Activated T-helper 1 cell treated with Interleukin-2 at 50 U/mL for 16 hours (primary cell): ENCODE results near the gene NKX6-2.
"Not testable (repeated sequence)": the region's sequence is repeated elsewhere in the genome, so short reads cannot be mapped to it uniquely, and the experiment has no call there.

ENCODE experiments used
- DNase-seq: peaks from one replicate; pipeline ENCODE4 v3.0.0-alpha.2; 2020; ENCODE audit warnings: low read depth

NKX6-2 gene

GRCh38 chr10:132785723-132786475 lies at the start of gene NKX6-2:
TSS of gene NKX6-2 (minus strand) at chr10:132786147. CDS start at chr10:132785948, 199 bp downstream.
- DNase-seq, result no peak

DNA sequence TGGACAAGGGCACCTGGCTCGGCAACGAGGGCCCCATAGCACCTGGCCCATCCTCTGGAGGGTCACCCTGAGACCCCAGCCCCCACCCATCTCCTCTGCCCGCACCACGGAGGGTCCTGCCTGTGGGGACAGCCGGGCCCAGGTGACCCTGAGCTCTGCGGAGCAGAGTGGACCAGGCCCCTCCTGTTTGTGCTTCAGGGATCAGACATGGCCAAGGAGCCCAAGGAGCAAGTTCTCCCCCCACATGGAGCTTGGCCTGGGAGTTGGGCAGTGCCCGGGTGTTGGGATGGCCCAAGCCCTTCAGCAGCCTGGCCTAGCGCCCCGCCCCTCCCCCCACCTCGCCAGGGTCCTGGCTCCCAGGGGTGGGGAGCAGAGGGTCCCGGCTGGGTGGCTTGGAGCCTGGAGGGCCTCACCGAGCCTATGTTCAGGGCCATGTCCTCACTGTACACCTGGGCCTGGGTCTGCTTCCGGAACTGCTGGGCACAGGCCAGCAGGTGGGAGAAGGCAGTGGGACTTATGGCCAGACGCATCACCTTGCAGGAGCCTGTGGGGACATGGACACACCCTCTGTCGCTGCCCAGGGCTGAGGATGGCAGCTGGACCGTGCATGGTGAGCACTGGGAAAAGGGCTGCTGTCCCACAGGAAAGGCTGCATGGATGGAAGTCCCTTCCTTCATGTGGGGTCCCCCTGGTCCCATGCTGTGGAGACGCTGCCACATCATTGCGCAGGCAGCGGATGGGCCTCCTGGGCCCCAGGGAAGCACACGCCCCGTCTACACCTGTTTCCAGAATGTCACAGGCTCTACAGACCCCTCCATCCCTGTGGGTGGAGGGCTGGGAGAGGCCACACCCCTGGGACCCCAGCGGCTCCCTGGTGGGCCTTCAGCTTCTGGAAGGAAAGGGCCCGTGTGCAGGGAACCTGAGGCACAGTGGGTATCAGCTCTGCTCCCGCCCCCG lies 49.2 kb upstream of the NKX6-2 start:
- no peak for DNase-seq

GRCh38 chr10:132834311-132834761 lies 48.4 kb upstream of the NKX6-2 start:
- no peak for DNase-seq

- no peak for DNase-seq
These were observed 47.6 kb upstream of the NKX6-2 start for GRCh38 chr10:132833421-132834111.

DNA sequence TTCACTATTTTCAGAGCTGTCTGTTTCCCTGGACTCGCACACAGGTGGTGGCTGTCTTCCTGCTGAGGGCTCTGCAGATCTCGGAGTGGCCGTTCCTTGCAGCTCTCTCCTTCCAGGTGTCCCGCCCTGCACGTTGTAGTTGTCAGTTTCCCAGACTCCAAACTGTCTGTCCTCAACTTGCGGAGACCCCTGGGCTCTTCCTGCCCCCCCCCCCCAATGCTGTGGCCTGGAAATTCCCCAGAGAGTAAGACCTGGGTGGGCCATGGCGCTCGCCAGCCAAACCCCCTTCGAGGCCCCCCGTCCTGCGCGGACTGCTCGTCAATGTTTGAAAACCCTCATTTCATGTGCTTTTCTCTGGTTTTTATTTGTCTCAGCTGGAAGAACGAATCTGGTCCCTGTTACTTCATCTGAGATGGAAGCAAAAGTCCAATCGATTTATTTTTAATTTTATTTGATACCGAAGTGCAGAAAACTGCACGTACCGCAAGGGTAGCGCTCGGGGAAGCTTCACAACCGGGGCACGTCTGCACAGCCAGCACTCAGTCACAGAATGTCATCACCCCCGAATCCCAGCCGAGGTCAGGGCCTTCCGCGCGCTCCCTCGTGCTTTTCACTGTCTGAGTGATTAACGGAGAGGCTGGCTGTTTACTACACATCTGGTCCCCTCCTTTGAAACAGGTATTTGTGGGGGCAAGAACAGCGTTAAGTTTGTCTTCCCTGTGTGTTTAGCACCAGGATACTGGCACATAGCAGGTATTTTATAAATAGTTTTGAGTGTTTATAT lies 46.4 kb upstream of the NKX6-2 start:
- no peak for DNase-seq

DNA sequence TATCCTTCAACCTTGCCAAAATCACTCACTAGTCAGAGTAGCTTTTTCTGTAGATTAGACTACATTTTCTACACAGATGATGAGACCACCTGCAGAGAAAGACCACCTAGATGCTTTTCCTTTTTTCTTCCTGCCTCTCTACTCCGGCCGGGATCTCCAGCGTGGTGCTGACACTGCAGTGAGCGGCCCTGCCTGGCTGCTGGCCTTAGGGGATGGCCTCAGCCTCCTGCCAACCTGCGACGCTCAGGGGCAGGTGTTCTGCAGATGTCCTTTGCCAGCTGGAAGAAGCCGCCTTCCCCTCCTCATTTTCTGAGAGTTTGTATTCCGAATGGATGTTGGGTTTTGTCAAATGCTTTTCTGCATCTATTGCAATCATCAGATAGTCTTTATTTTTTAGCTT lies 43.5 kb upstream of the NKX6-2 start:
- DNase-seq, result no peak

DNA sequence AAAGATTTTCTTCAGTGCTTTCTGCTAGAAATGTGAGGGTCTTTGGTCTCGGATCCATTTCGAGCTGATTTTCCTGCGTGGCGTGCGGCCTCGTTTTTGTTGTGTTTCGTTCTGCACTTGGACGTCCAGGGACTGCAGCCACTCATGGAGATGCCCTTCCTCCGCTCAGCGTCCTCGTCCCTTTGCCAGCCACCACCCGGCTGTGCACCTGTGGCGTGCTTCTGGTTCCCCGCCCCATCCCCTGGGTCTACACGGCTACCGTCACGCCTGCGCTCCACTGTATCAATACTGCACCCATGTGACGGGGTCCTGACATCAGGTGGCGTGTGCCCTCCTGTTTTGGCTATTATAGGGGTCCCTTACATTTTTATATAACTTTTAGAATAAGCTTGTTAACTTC lies 42.7 kb upstream of the NKX6-2 start:
- DNase-seq, result no peak

- no peak for DNase-seq
These were observed 42.1 kb upstream of the NKX6-2 start for GRCh38 chr10:132827861-132828539.

DNA sequence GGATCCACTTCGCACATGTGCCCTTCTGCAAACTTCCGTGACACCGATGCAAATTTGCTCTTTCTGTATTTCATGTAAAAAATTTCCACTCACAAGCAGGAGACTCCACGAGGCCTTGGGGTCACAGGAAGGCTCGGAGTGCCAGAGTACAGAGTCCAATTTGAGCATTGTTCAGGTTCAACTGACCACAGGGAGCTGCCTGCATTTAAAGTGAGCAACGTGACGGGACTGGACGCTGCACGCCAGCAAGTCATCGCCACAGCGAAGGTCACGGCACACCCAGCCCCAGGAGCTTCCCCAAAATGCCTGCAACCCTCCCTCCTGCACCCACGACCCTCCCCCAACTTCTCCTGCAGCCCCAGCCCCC lies 41.5 kb upstream of the NKX6-2 start:
- no peak for DNase-seq

DNA sequence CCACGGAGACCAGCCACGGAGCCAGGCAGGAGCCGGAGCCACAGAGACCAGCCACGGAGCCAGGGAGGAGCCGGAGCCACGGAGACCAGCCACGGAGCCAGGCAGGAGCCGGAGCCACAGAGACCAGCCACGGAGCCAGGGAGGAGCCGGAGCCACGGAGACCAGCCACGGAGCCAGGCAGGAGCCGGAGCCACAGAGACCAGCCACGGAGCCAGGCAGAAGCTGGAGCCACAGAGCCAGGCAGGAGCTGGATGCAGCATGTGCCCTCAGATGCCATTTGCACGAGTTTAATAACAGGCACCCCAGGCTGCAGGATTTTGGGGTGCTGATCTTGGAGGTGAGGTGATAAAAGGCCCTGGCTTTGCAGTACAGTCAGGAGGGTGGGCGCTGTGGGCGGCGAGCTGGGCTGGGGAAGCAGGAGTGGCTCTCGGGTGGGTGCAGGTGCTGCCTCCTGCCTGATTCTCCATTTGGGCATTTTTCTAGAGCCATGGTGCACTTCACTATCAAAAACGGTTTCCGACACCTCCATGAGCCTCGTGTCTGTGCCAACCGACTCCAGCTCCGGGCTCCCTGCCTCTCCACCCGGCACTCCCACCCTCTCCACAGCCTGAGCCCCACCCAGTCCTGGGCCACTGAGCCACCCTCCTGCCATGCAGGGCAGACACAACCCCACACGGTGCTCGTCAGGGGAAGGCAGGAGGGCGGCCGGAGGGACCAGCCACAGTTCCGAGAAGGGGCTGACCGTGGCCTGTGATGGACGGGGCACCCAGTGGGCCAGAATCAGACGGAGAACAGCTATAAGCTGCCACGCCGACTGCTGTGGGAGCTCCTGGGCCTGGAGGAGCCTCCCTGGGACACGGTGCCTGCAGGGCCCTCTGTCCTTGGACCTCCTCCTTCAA lies 40.8 kb upstream of the NKX6-2 start:
- DNase-seq, result no peak

DNA sequence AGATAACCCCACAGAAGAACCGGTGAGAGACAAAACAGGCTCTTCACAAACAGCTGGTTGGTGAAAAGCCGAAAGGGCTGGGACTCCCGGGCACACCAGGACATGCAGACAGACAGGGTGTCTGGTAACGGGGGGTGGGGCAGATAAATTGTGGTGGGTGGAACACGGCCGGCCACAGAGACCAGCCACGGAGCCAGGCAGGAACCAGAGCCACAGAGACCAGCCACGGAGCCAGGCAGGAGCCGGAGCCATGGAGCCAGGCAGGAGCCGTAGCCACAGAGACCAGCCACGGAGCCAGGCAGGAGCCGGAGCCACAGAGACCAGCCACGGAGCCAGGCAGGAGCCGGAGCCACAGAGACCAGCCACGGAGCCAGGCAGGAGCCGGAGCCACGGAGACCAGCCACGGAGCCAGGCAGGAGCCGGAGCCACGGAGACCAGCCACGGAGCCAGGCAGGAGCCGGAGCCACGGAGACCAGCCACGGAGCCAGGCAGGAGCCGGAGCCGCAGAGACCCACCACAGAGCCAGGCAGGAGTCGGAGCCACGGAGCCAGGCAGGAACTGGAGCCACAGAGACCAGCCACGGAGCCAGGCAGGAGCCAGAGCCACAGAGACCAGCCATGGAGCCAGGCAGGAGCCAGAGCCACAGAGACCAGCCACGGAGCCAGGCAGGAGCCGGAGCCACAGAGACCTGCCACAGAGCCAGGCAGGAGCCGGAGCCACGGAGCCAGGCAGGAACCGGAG lies 40.0 kb upstream of the NKX6-2 start:
- DNase-seq, result not testable (repeated sequence)

- no peak for DNase-seq
These were observed 34.1 kb upstream of the NKX6-2 start for GRCh38 chr10:132820056-132820455.

GRCh38 chr10:132817701-132818211 lies 31.8 kb upstream of the NKX6-2 start:
- no peak for DNase-seq

- no peak for DNase-seq
These were observed 30.8 kb upstream of the NKX6-2 start for GRCh38 chr10:132816718-132817117.

GRCh38 chr10:132815168-132815857 lies 29.4 kb upstream of the NKX6-2 start:
- no peak for DNase-seq

- DNase-seq, result no peak
These were observed 28.5 kb upstream of the NKX6-2 start for GRCh38 chr10:132814469-132814856.

GRCh38 chr10:132813560-132814468 lies 27.9 kb upstream of the NKX6-2 start:
- DNase-seq, result no peak
